SK-N-MC (cell line): ENCODE measurements around the gene SLC30A2.

Experiments used
- EZH2 ChIP-seq: fragments of 200-600 bp; sonication (generic); IDR thresholded peaks from one replicate; pipeline ENCODE4 v1.6.1; 2017; ENCODE audit warnings: antibody characterized with exemption
- POLR2AphosphoS5 ChIP-seq: IDR thresholded peaks from 2 replicates; pipeline ENCODE4 v1.6.1; 2012; ENCODE audit warnings: mild to moderate bottlenecking, low read depth, low read length, borderline replicate concordance

DNA sequence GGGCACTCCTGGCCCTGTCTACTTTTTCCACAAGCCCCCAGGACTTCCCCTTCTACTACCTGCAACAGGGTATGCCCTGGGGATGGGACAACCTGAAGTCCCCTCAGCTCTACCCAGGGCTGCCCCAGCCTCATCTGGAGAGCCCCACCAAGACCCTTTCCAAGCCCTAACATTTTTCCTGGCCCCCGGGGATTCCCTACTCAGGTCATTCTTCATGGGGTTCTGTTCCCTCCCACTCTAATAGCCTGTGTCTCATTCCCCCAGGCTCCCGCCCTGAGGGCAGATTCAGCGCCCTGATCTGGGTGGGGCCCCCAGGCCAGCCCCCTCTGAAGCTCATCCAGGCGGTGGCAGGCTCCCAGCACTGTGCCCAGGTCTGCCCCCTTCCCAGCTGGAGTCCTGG is 14.7 kb downstream of the SLC30A2 start:
- TF ChIP-seq EZH2 (no peak), POLR2AphosphoS5 (no peak)
